HFF-Myc (cell line): Measurements from ENCODE around the gene SPIRE2.

Experiments used
- DNase-seq: peaks from one replicate; pipeline ENCODE4 v3.0.0-alpha.2; 2011; ENCODE audit warnings: low read depth; ENCODE audit errors: extremely low read depth
- H3K4me3 ChIP-seq: replicated peaks from 2 replicates; pipeline ENCODE4 v1.5.1; 2011; ENCODE audit warnings: low read depth, mild to moderate bottlenecking, control low read depth, low read length
- TF ChIP-seq, protein P1 (sequence below): IDR thresholded peaks from 2 replicates; pipeline ENCODE4 v1.5.1; 2012; ENCODE audit warnings: mild to moderate bottlenecking, low read depth, low read length, control low read depth; ENCODE audit errors: missing control alignments

The SPIRE2 gene

DNA sequence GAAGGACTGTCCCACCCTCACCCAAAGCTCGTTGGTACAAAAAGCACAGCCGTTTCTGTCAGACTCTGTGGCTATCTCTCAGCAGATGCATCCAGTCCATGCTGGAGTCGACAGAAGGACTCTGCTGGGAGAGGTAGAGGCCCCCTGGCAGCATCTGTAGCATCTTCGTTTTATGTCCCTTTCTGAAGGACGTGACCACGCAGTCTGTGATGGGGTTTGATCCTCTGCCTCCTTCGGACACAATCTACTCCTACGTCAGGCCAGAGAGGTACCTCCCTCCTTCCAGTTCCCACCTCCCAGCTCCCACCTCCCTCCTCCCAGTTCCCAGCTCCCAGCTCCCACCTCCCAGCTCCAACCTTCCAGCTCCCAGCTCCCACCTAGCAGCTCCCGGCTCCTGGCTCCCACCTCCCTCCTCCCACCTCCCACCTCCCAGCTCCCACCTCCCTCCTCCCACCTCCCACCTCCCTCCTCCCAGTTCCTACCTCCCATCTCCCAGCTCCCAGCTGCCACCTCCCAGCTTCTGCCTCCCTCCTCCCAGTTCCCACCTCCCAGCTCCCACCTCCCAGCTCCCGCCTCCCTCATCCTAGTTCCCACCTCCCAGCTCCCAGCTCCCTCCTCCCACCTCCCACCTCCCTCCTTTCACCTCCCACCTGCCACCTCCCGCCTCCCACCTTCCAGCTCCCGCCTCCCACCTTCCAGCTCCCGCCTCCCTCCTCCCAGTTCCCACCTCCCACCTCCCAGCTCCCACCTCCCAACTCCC lies 79.0 kb downstream of the SPIRE2 start:
- no peak overlapping the region for H3K4me3 ChIP-seq
- no peak for DNase-seq
- TF ChIP-seq, protein P1, sequence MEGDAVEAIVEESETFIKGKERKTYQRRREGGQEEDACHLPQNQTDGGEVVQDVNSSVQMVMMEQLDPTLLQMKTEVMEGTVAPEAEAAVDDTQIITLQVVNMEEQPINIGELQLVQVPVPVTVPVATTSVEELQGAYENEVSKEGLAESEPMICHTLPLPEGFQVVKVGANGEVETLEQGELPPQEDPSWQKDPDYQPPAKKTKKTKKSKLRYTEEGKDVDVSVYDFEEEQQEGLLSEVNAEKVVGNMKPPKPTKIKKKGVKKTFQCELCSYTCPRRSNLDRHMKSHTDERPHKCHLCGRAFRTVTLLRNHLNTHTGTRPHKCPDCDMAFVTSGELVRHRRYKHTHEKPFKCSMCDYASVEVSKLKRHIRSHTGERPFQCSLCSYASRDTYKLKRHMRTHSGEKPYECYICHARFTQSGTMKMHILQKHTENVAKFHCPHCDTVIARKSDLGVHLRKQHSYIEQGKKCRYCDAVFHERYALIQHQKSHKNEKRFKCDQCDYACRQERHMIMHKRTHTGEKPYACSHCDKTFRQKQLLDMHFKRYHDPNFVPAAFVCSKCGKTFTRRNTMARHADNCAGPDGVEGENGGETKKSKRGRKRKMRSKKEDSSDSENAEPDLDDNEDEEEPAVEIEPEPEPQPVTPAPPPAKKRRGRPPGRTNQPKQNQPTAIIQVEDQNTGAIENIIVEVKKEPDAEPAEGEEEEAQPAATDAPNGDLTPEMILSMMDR = no peak

DNA sequence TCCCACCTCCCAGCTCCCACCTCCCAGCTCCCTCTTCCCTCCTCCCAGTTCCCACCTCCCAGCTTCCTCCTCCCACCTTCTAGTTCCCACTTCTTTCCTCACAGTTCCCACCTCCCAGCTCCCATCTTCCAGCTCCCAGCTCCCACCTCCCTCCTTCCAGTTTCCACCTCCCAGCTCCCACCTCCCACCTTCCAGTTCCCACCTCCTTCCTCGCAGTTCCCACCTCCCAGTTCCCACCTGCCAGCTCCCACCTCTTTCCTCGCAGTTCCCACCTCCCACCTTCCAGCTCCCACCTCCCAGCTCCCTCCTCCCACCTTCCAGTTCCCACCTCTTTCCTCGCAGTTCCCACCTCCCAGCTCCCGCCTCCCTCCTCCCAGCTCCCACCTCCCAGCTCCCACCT lies 80.0 kb downstream of the SPIRE2 start:
- no peak overlapping the region for H3K4me3 ChIP-seq
- no peak for DNase-seq
- TF ChIP-seq, protein P1 = no peak

DNA sequence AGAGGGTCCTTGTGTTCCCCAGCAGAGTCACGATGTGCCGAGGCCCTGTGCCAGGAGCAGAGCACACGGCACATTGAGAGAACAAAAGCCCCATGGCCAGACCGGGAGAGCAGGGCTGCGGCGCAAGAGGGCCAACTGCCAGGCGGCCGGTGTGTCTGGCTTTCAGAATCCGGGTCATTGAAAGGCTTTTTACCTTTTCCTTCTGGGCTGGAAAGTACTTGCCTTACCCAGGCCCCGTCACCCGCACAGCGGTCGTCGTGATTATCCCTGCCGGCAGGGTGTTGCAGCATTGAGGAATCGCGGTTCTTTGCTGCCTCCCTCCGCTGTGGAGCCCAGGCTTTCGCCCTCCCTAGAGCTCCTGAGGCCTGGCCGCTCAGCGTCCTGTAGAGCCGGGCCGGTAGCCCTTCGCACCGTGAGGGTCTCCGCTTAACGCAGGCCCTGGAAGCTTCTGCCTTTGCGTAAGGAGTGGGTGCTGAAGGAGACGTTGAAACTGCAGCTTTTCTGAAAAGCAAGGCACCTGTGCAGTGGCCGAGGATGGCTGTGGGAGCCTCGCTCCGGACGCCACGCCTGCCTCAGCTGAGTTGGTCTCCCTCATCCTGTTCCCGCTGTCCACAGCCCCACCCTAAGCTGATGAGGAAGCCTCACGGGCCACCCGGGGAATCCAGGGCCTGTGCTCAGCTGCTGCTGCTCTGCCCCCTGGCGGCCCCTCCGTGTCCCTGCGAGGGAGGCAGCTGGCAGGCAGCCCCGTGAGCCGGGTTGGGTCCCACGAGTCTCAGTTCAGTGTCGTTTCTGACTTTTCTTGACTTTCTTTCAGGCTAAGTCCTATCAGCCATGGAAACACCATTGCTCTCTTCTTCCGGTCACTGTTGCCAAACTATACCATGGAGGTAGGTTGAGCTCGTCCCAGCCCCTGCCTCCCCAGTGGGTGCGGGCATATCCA lies 81.8 kb downstream of the SPIRE2 start:
- TF ChIP-seq, protein P1 = peak; percentile 92
- H3K4me3 ChIP-seq = no peak overlapping the region
- no peak for DNase-seq

DNA sequence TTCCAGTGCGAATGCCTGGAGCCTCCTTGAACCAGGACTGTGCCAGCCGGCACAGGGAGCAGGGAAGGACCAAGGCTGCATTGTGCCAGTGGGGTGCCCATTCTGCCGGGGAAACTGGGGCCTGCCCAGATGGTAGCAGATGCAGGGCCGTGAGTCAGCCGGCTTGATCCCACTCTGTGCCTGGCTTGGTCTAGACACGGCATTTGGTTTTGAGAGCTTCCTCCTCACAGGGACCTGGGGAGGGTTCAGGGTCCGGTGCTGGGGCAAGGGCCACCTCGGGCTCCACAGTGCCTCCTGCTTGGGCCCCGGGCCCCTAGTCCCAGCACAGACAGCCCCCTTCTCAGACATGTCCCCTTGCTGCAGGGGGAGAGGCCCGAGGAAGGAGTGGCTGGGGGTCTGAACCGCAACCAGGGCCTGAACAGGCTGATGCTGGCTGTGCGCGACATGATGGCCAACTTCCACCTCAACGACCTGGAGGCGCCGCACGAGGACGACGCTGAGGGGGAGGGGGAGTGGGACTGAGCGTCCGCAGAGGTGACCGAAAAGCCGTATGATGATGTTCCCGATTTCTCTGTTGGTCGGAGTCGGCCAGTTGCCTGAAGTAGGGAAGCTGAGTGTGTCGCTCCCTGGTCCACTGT lies 82.6 kb downstream of the SPIRE2 start:
- TF ChIP-seq, protein P1 = no peak
- H3K4me3 ChIP-seq = no peak overlapping the region
- no peak for DNase-seq

DNA sequence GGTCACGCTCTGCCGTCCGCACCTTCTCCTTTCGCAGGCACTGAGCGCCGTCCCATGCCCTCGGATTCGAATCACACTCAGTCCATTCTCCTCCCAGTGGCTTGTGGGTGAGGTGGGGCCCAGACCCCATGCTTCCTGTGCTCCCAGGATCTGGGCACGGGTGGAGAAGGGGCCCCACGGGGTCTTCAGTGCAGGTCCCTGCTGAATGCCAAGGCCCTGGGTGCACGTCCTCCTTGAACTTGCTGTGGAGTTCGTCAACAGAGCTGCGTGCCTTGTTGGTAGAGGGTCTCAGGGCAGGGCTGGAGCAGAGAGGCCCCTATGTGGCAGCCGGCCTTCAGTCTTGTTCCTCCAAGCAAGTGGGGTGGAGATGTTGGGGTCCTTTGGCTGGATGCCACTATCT lies 83.1 kb downstream of the SPIRE2 start:
- TF ChIP-seq, protein P1 = no peak
- no peak for DNase-seq
- no peak overlapping the region for H3K4me3 ChIP-seq

DNA sequence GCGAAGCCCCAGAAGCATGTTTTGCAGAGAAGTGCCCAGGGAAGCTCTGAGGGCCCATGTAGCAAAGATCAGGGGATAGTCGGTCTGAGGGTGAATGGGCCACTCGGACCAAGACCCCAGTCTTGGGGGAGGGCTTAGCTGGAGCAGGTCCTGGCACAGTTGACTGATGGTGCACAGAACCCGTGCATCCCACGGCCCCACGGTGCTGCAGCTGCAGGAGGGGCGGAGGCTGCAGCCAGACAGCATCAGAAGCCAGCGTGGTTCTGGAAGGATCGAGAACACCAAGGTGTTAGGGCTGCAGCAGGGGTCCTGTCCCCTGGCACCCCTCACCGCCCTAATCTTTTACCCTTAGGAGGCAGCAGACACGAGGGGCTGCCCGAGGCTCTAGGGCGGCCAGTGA lies 83.9 kb downstream of the SPIRE2 start:
- DNase-seq = no peak
- H3K4me3 ChIP-seq = no peak overlapping the region
- TF ChIP-seq, protein P1 = no peak
